Right ventricle myocardium superior (tissue), 1 donor: ENCODE measurements around the gene C17orf114.

ENCODE experiments used
- ATAC-seq: fragments of 200-7000 bp; cut with Tn5 transposase; one replicate; pipeline ENCODE4 v1.9.1; 2020; ENCODE audit warnings: mild to moderate bottlenecking; ENCODE audit not compliant: poor library complexity
- DNase-seq: peaks from one replicate; pipeline ENCODE4 v3.0.0-alpha.2; 2020
- intact Hi-C: fragments of 100-400 bp; cut with DNase I; formaldehyde crosslinking; loops from one replicate; pipeline ENCODE4 v1.11.2; 2022
- donor health status: DM: no; HTN: yes; CAD: no; lungs with severe emphysema.

The C17orf114 gene

GRCh38 chr17:4795168-4795567, 7.0 kb downstream of the C17orf114 start:
- no peak for DNase-seq
- intact Hi-C loops: loop anchor here (5.0 kb wide), 1 partner anchor 42 kb away; no protein-coding TSS in a partner anchor
- no peak for ATAC-seq

- ATAC-seq (no peak), DNase-seq (no peak)
- intact Hi-C loops: no loop called here
Measured at GRCh38 chr17:4790705-4791088, 11.4 kb downstream of the C17orf114 start.

GRCh38 chr17:4789951-4790704, 12.0 kb downstream of the C17orf114 start:
- intact Hi-C loops: loop anchor here (10.0 kb wide), 1 partner anchor 55 kb away; the partner anchor contains the start of genes CXCL16, MED11 and ZMYND15
- ATAC-seq: peak; percentile 97
- peak; percentile 91 for DNase-seq

GRCh38 chr17:4789701-4789950, 12.5 kb downstream of the C17orf114 start:
- intact Hi-C loops: loop anchor here (10.0 kb wide), 1 partner anchor 55 kb away; the partner anchor contains the start of genes CXCL16, MED11 and ZMYND15
- DNase-seq (no peak), ATAC-seq (no peak)

- intact Hi-C loops: loop anchor here (10.0 kb wide), 1 partner anchor 54 kb away; the partner anchor contains the start of genes CXCL16, MED11 and ZMYND15
- no peak for DNase-seq
- no peak for ATAC-seq
Measured at GRCh38 chr17:4788807-4789700, 13.1 kb downstream of the C17orf114 start, which contains the start of gene GLTPD2. Gene GLTPD2 (plus strand): TSS chr17:4788964. CDS start chr17:4789012, 48 bp downstream.

GRCh38 chr17:4788159-4788806, 13.8 kb downstream of the C17orf114 start:
- ATAC-seq: no peak
- intact Hi-C loops: loop anchor here (10.0 kb wide), 1 partner anchor 53 kb away; the partner anchor contains the start of genes CXCL16, MED11 and ZMYND15

GRCh38 chr17:4786516-4786915, 15.6 kb downstream of the C17orf114 start:
- intact Hi-C loops: loop anchor here (2.0 to 10.0 kb wide), 2 partner anchors 52 to 102 kb away; partner anchors contain the start of genes CXCL16, MED11 and ZMYND15
- DNase-seq (no peak), ATAC-seq (no peak)

More at GRCh38 chr17:4788159-4788806, 13.8 kb downstream of the C17orf114 start:
- no peak for DNase-seq

- ATAC-seq (no peak), DNase-seq (no peak)
- intact Hi-C loops: loop anchor here (2.0 to 10.0 kb wide), 2 partner anchors 51 to 103 kb away; partner anchors contain the start of genes CXCL16, MED11 and ZMYND15
Measured at GRCh38 chr17:4786106-4786511, 16.0 kb downstream of the C17orf114 start, which contains the start of gene VMO1. Gene VMO1 (minus strand): TSS chr17:4786364. CDS start chr17:4786352, 12 bp downstream.

GRCh38 chr17:4785311-4786105, 16.6 kb downstream of the C17orf114 start:
- intact Hi-C loops: loop anchor here (2.0 to 10.0 kb wide), 2 partner anchors 51 to 103 kb away; partner anchors contain the start of genes CXCL16, MED11 and ZMYND15
- ATAC-seq (no peak), DNase-seq (no peak)

GRCh38 chr17:4782652-4783051, 19.5 kb downstream of the C17orf114 start:
- peak; percentile 57 for DNase-seq
- intact Hi-C loops: loop anchor here (10.0 kb wide), 1 partner anchor 48 kb away; the partner anchor contains the start of genes CXCL16, MED11 and ZMYND15
- no peak for ATAC-seq

GRCh38 chr17:4780325-4780955, 21.7 kb downstream of the C17orf114 start:
- ATAC-seq (no peak), DNase-seq (no peak)
- intact Hi-C loops: loop anchor here (10.0 kb wide), 1 partner anchor 46 kb away; the partner anchor contains the start of genes CXCL16, MED11 and ZMYND15

- intact Hi-C loops: no loop called here
- ATAC-seq (no peak), DNase-seq (no peak)
Measured at GRCh38 chr17:4777969-4778760, 24.0 kb downstream of the C17orf114 start.

GRCh38 chr17:4772235-4772613, 29.9 kb downstream of the C17orf114 start:
- intact Hi-C loops: no loop called here
- no peak for ATAC-seq
- DNase-seq: no peak

- ATAC-seq: peak; percentile 27
- intact Hi-C loops: no loop called here
Measured at GRCh38 chr17:4771519-4772234, 30.5 kb downstream of the C17orf114 start, which contains the start of gene TM4SF5. Gene TM4SF5 (plus strand): TSS chr17:4771886. CDS start chr17:4771923, 37 bp downstream.

GRCh38 chr17:4769628-4770027, 32.5 kb downstream of the C17orf114 start:
- ATAC-seq: no peak
- no peak for DNase-seq
- intact Hi-C loops: no loop called here

More at GRCh38 chr17:4771519-4772234, 30.5 kb downstream of the C17orf114 start, which contains the start of gene TM4SF5:
- no peak for DNase-seq

- DNase-seq (no peak), ATAC-seq (no peak)
- intact Hi-C loops: no loop called here
Measured at GRCh38 chr17:4768298-4768697, 33.8 kb downstream of the C17orf114 start.
